GM10248 (cell line): ENCODE data around the gene DLGAP1.

Experiments
- CTCF ChIA-PET: fragments of 300-600 bp; sonication (Branson Sonifier 250); formaldehyde crosslinking; extraction: SDS; loops from one replicate; lab custom pipeline; 2021; ENCODE audit warnings: antibody characterized with exemption; lab: Yijun Ruan, JAX
- POLR2A ChIA-PET: fragments of 350-650 bp; sonication (Branson Sonifier 250); formaldehyde crosslinking; extraction: SDS; loops from one replicate; lab custom pipeline; 2020; ENCODE audit warnings: antibody characterized with exemption; lab: Yijun Ruan, JAX
- DNase-seq: peaks from one replicate; pipeline ENCODE4 v3.0.0; 2012; ENCODE audit errors: extremely low spot score
- CTCF ChIP-seq: IDR thresholded peaks from 2 replicates; pipeline ENCODE4 v1.5.1; 2012; ENCODE audit warnings: mild to moderate bottlenecking, low read depth; ENCODE audit errors: extremely low read depth, missing control alignments, control extremely low read depth

Gene DLGAP1

GRCh38 chr18:3863006-3863405, 592.1 kb downstream of the DLGAP1 start:
- no peak for TF ChIP-seq CTCF
- no peak for DNase-seq
- ChIA-PET POLR2A (no interaction called here), CTCF (no interaction called here)

GRCh38 chr18:3861495-3861894, 593.6 kb downstream of the DLGAP1 start:
- no peak for TF ChIP-seq CTCF
- CTCF ChIA-PET, result no interaction called here
- no peak for DNase-seq
- POLR2A ChIA-PET, result no interaction called here

GRCh38 chr18:3857544-3857943, 597.6 kb downstream of the DLGAP1 start:
- ChIA-PET CTCF (interaction anchor here (1.5 kb wide), 1 partner anchor 14 kb away, joined by 3 read pairs; no protein-coding TSS in a partner anchor), POLR2A (no interaction called here)
- no peak for DNase-seq
- TF ChIP-seq CTCF, result no peak

GRCh38 chr18:3855966-3856365, 599.1 kb downstream of the DLGAP1 start:
- TF ChIP-seq CTCF, result no peak
- no peak for DNase-seq
- ChIA-PET CTCF (no interaction called here), POLR2A (no interaction called here)

- TF ChIP-seq CTCF, result no peak
- DNase-seq, result no peak
- CTCF ChIA-PET, result no interaction called here
- POLR2A ChIA-PET, result no interaction called here
Measured at GRCh38 chr18:3852321-3852720, 602.8 kb downstream of the DLGAP1 start.

GRCh38 chr18:3851159-3851558, 603.9 kb downstream of the DLGAP1 start:
- POLR2A ChIA-PET, result no interaction called here
- no peak for TF ChIP-seq CTCF
- DNase-seq, result no peak
- CTCF ChIA-PET, result no interaction called here

GRCh38 chr18:3848316-3848715, 606.8 kb downstream of the DLGAP1 start:
- TF ChIP-seq CTCF, result no peak
- no peak for DNase-seq
- CTCF ChIA-PET, result no interaction called here

More at GRCh38 chr18:3848316-3848715, 606.8 kb downstream of the DLGAP1 start:
- POLR2A ChIA-PET, result no interaction called here
